ENCODE results near the gene ZSCAN12. TPM values are rescaled to one million over a fixed set of nuclear protein-coding genes. Genes with fewer than 3 reads are reported as not detected.
A peak's percentile ranks its signal among the peaks of the same experiment; 100 is the strongest.

Gene ZSCAN12
- total and polyA plus RNA-seq, 2 of the 13 experiments (the other 11 are each of a cell fraction or from before 2014, with no cell fraction given): 2.8 to 8.9 TPM

DNA sequence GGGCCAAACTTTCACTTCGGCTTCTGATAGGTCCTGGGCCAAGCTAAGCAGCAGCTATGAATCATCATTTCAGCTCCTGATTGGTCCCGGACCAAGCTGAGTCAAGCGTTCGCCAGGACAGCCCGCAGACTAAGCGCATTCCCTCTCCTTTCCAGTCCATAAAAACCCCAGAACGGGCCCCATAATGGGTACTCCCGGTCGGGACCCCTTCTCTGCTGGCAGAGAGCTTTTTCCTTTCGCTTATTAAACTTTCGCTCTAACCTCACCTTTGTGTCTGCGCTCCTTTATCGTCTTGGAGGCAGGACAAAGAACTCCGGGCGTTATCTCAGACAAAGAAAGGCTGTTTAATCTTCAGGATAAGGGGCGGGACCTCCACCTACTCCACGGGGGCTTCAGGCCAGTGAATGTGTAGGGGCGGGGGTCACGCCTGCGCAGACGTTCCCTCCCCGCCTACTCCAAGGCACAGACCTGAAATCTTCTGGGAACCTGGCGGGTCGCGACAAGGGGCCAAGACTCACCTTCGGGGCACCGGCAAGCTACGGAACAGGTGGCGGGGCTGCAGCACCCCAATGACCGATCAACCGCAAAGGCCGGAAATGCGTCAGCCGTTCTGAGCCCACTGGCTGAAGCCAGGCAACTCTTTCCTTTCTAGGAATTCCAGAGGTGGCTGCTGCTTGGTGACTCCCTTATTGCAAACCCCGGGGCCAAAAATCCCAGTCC, 63.8 kb downstream of the ZSCAN12 start, which contains the start of gene ZSCAN31 (continued):
- TF ChIP-seq, protein P1, sequence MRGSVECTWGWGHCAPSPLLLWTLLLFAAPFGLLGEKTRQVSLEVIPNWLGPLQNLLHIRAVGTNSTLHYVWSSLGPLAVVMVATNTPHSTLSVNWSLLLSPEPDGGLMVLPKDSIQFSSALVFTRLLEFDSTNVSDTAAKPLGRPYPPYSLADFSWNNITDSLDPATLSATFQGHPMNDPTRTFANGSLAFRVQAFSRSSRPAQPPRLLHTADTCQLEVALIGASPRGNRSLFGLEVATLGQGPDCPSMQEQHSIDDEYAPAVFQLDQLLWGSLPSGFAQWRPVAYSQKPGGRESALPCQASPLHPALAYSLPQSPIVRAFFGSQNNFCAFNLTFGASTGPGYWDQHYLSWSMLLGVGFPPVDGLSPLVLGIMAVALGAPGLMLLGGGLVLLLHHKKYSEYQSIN (CRISPR knock-in tag; IDR thresholded peaks at IDR 0.05; ENCODE audit: borderline replicate concordance): no peak
- TF ChIP-seq TARDBP (CRISPR knock-in tag; IDR thresholded peaks at IDR 0.05) (no peak), ZFP37 (CRISPR knock-in tag; IDR thresholded peaks at IDR 0.05; ENCODE audit: borderline replicate concordance) (no peak), TAF15 (IDR thresholded peaks at IDR 0.05; ENCODE audit: low read depth, low read length, poor library complexity, severe bottlenecking) (no peak), ARNT2 (CRISPR knock-in tag; IDR thresholded peaks at IDR 0.05; ENCODE audit: low read depth) (peak; percentile 65), TCF7 (IDR thresholded peaks at IDR 0.05; ENCODE audit: low read depth) (no peak), ZFYVE20 (CRISPR knock-in tag; IDR thresholded peaks at IDR 0.05; ENCODE audit: borderline replicate concordance, low read depth) (no peak), ZFY (CRISPR knock-in tag; IDR thresholded peaks at IDR 0.05) (peak; percentile 77), NR2F2 (IDR thresholded peaks at IDR 0.05; ENCODE audit: borderline replicate concordance, low read depth) (peak; percentile 37; the same call in 1 of the 2 replicates), ZNF703 (CRISPR knock-in tag; IDR thresholded peaks at IDR 0.05; ENCODE audit: borderline replicate concordance) (no peak), ZNF720 (CRISPR knock-in tag; IDR thresholded peaks at IDR 0.05) (no peak; the same call in 1 of the 2 replicates), ZNF672 (CRISPR knock-in tag; IDR thresholded peaks at IDR 0.05) (no peak), ZNF496 (CRISPR knock-in tag; IDR thresholded peaks at IDR 0.05; ENCODE audit: insufficient replicate concordance) (no peak), STAG1 (CRISPR knock-in tag; IDR thresholded peaks at IDR 0.05) (peak; percentile 24; the same call in 1 of the 2 replicates), ZNF546 (CRISPR knock-in tag; conservative IDR thresholded peaks at IDR 0.05) (no peak; the same call in 1 of the 2 replicates), ADNP (CRISPR knock-in tag; IDR thresholded peaks at IDR 0.05) (no peak; the same call in 1 of the 2 replicates), TP53 (CRISPR knock-in tag; conservative IDR thresholded peaks at IDR 0.05) (0 out of 2 replicates have a peak, but pooled peaks have one; percentile 62), RXRB (CRISPR knock-in tag; IDR thresholded peaks at IDR 0.05; ENCODE audit: borderline replicate concordance) (peak; percentile 57), MEIS1 (CRISPR knock-in tag; IDR thresholded peaks at IDR 0.05; ENCODE audit: borderline replicate concordance) (peak; percentile 64; the same call in 1 of the 2 replicates)
- TF ChIP-seq, protein P2, sequence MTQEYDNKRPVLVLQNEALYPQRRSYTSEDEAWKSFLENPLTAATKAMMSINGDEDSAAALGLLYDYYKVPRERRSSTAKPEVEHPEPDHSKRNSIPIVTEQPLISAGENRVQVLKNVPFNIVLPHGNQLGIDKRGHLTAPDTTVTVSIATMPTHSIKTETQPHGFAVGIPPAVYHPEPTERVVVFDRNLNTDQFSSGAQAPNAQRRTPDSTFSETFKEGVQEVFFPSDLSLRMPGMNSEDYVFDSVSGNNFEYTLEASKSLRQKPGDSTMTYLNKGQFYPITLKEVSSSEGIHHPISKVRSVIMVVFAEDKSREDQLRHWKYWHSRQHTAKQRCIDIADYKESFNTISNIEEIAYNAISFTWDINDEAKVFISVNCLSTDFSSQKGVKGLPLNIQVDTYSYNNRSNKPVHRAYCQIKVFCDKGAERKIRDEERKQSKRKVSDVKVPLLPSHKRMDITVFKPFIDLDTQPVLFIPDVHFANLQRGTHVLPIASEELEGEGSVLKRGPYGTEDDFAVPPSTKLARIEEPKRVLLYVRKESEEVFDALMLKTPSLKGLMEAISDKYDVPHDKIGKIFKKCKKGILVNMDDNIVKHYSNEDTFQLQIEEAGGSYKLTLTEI (CRISPR knock-in tag; conservative IDR thresholded peaks at IDR 0.05): no peak
- TF ChIP-seq, protein P3, sequence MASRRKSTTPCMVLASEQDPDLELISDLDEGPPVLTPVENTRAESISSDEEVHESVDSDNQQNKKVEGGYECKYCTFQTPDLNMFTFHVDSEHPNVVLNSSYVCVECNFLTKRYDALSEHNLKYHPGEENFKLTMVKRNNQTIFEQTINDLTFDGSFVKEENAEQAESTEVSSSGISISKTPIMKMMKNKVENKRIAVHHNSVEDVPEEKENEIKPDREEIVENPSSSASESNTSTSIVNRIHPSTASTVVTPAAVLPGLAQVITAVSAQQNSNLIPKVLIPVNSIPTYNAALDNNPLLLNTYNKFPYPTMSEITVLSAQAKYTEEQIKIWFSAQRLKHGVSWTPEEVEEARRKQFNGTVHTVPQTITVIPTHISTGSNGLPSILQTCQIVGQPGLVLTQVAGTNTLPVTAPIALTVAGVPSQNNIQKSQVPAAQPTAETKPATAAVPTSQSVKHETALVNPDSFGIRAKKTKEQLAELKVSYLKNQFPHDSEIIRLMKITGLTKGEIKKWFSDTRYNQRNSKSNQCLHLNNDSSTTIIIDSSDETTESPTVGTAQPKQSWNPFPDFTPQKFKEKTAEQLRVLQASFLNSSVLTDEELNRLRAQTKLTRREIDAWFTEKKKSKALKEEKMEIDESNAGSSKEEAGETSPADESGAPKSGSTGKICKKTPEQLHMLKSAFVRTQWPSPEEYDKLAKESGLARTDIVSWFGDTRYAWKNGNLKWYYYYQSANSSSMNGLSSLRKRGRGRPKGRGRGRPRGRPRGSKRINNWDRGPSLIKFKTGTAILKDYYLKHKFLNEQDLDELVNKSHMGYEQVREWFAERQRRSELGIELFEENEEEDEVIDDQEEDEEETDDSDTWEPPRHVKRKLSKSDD (CRISPR knock-in tag; IDR thresholded peaks at IDR 0.05; ENCODE audit: low read depth): no peak
- TF ChIP-seq, protein P4, sequence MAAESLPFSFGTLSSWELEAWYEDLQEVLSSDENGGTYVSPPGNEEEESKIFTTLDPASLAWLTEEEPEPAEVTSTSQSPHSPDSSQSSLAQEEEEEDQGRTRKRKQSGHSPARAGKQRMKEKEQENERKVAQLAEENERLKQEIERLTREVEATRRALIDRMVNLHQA (CRISPR knock-in tag; IDR thresholded peaks at IDR 0.05): no peak
- TF ChIP-seq, protein P5, sequence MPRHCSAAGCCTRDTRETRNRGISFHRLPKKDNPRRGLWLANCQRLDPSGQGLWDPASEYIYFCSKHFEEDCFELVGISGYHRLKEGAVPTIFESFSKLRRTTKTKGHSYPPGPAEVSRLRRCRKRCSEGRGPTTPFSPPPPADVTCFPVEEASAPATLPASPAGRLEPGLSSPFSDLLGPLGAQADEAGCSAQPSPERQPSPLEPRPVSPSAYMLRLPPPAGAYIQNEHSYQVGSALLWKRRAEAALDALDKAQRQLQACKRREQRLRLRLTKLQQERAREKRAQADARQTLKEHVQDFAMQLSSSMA (CRISPR knock-in tag; IDR thresholded peaks at IDR 0.05): no peak

Measured in HepG2 (cell line).